Measurements from ENCODE around the gene CADM2.
A peak's percentile ranks its signal among the peaks of the same experiment; 100 is the strongest.

GRCh38 chr3:85801955-85802354 is 843.2 kb downstream of the CADM2 start:
- TF ChIP-seq CTCF (conservative IDR thresholded peaks at IDR 0.05; ENCODE audit: low read depth in 2 of 2) (peak; percentile 72 to 76), EZH2 (IDR thresholded peaks at IDR 0.05; ENCODE audit: low read depth, unreplicated experiment) (no peak), CREB1 (CRISPR knock-in tag; IDR thresholded peaks at IDR 0.05; ENCODE audit: low read depth) (no peak), EZH2phosphoT487 (IDR thresholded peaks at IDR 0.05; ENCODE audit: unreplicated experiment) (no peak), POLR2AphosphoS5 (IDR thresholded peaks at IDR 0.05; ENCODE audit: low read depth) (no peak), REST (IDR thresholded peaks at IDR 0.05; ENCODE audit: unreplicated experiment) (no peak), STAT1 (IDR thresholded peaks at IDR 0.05; ENCODE audit: unreplicated experiment) (no peak), NANOG (IDR thresholded peaks at IDR 0.05; ENCODE audit: borderline replicate concordance) (no peak), ZNF331 (CRISPR knock-in tag; IDR thresholded peaks at IDR 0.05; ENCODE audit: low read depth) (no peak), JUNB (IDR thresholded peaks at IDR 0.05; ENCODE audit: unreplicated experiment) (no peak), ETS1 (IDR thresholded peaks at IDR 0.05) (no peak), ZNF462 (CRISPR knock-in tag; IDR thresholded peaks at IDR 0.05) (no peak), ZNF114 (CRISPR knock-in tag; IDR thresholded peaks at IDR 0.05) (no peak)
